H1 (cell line): Measurements from ENCODE around the gene ITGAV. TPM values are rescaled to one million over a fixed set of nuclear protein-coding genes. Genes with fewer than 3 reads are reported as not detected.

Experiments
- CTCF ChIA-PET: fragments of 300-600 bp; sonication (Branson Sonifier 250); formaldehyde crosslinking; loops from one replicate; lab custom pipeline; 2021; ENCODE audit not compliant: partially characterized antibody; lab: Charles Lee
- POLR2A ChIA-PET: fragments of 300-600 bp; sonication (Branson Sonifier 250); formaldehyde crosslinking; loops from one replicate; lab custom pipeline; 2021; ENCODE audit warnings: inconsistent platforms; ENCODE audit not compliant: partially characterized antibody; lab: Charles Lee
- DNase-seq, 2 experiments: peaks; one replicate each; pipeline versions ENCODE4 v3.0.0 to v3.0.0-alpha.2; 2010 to 2022; ENCODE audit warnings: low spot score in 2 of 2, low read depth in 1 of 2, mixed read lengths in 1 of 2
- FAIRE-seq: peaks from 2 replicates; lab custom pipeline; 2011; peaks lifted over from hg19 to GRCh38; lab: Jason Lieb, UNC
- H2AFZ ChIP-seq: 2 replicates; pipeline ENCODE4 v1.8.1; 2012; ENCODE audit warnings: low read length, inconsistent platforms
- H2AK5ac ChIP-seq: 2 replicates; pipeline ENCODE4 v1.6.1; 2013; ENCODE audit warnings: low read depth, low read length
- H2BK120ac ChIP-seq: replicated peaks from 2 replicates; pipeline ENCODE3; 2013; ENCODE audit warnings: low read depth, low read length, inconsistent platforms
- H2BK12ac ChIP-seq: 2 replicates; pipeline ENCODE4 v1.6.1; 2013; ENCODE audit warnings: low read depth, low read length
- H2BK15ac ChIP-seq: 2 replicates; pipeline ENCODE4 v1.6.1; 2013; ENCODE audit warnings: low read length
- H2BK20ac ChIP-seq: 2 replicates; pipeline ENCODE4 v1.6.1; 2013; ENCODE audit warnings: low read length
- H2BK5ac ChIP-seq: 2 replicates; pipeline ENCODE4 v1.6.1; 2013; ENCODE audit warnings: low read depth, low read length
- H3K14ac ChIP-seq: 2 replicates; pipeline ENCODE4 v1.6.1; 2013; ENCODE audit warnings: inconsistent platforms; ENCODE audit not compliant: insufficient read length
- H3K18ac ChIP-seq: 2 replicates; pipeline ENCODE4 v1.6.1; 2013; ENCODE audit warnings: low read length; ENCODE audit errors: extremely low read depth
- H3K23ac ChIP-seq: 2 replicates; pipeline ENCODE4 v1.6.1; 2013; ENCODE audit warnings: inconsistent platforms; ENCODE audit not compliant: insufficient read length
- H3K23me2 ChIP-seq: 2 replicates; pipeline ENCODE4 v1.6.1; 2013; ENCODE audit warnings: low read depth, low read length
- H3K27ac ChIP-seq: 2 replicates; pipeline ENCODE4 v1.6.1; 2011; ENCODE audit warnings: low read depth, low read length, inconsistent platforms
- H3K27me3 ChIP-seq, 4 experiments: replicated peaks in 1 of 4; 1 replicate in 1 of 4; 2 replicates in 3 of 4; pipeline versions ENCODE4 v1.6.1 to v1.8.1; 2011 to 2013; ENCODE audit warnings: low read length in 3 of 4, mild to moderate bottlenecking in 3 of 4, inconsistent platforms in 2 of 4, mixed read lengths in 2 of 4, moderate library complexity in 1 of 4; ENCODE audit not compliant: control insufficient read depth in 3 of 4, insufficient read depth in 3 of 4; ENCODE audit errors: extremely low read depth in 1 of 4
- H3K36me3 ChIP-seq, 4 experiments: 2 replicates each; pipeline versions ENCODE4 v1.6.1 to v1.8.1; 2011 to 2013; ENCODE audit warnings: mild to moderate bottlenecking in 4 of 4, low read length in 3 of 4, moderate library complexity in 2 of 4, control low read depth in 1 of 4, inconsistent platforms in 1 of 4; ENCODE audit not compliant: insufficient read depth in 4 of 4, control insufficient read depth in 2 of 4
- H3K4ac ChIP-seq: replicated peaks from 2 replicates; pipeline ENCODE3; 2013; ENCODE audit warnings: low read length, low read depth, mixed read lengths, inconsistent platforms; ENCODE audit not compliant: insufficient read length
- H3K4me1 ChIP-seq, 4 experiments: replicated peaks in 1 of 4; 1 replicate in 1 of 4; 2 replicates in 3 of 4; pipeline versions ENCODE4 v1.6.1 to v1.8.1; 2011 to 2013; ENCODE audit warnings: low read length in 3 of 4, inconsistent platforms in 2 of 4, mixed read lengths in 1 of 4; ENCODE audit not compliant: insufficient read depth in 4 of 4, control insufficient read depth in 3 of 4
- H3K4me2 ChIP-seq, 2 experiments: 2 replicates each; pipeline versions ENCODE4 v1.6.1 to v1.8.1; 2011 to 2013; ENCODE audit warnings: low read depth in 2 of 2, low read length in 2 of 2, control low read depth in 1 of 2, inconsistent platforms in 1 of 2, mild to moderate bottlenecking in 1 of 2; ENCODE audit not compliant: insufficient read depth in 1 of 2
- H3K4me3 ChIP-seq, 4 experiments: fragments of 200-600, 300-600 bp in 1 of 4; sonication (generic), shearing (Covaris generic), sonication (Bioruptor Twin) in 1 of 4; 2 replicates each; pipeline versions ENCODE4 v1.5.1 to v1.8.1; 2011 to 2016; ENCODE audit warnings: low read length in 4 of 4, low read depth in 3 of 4, control low read depth in 2 of 4, inconsistent platforms in 2 of 4, mild to moderate bottlenecking in 2 of 4, mixed read lengths in 1 of 4, moderate library complexity in 1 of 4; ENCODE audit not compliant: insufficient read depth in 2 of 4; ENCODE audit errors: extremely low read depth in 1 of 4
- H3K56ac ChIP-seq: replicated peaks from 2 replicates; pipeline ENCODE3; 2013; ENCODE audit warnings: low read depth, mild to moderate bottlenecking, mixed read lengths, low read length, inconsistent platforms; ENCODE audit not compliant: insufficient read length
- H3K79me1 ChIP-seq: 2 replicates; pipeline ENCODE4 v1.6.1; 2013; ENCODE audit warnings: low read depth, low read length, control low read depth
- H3K79me2 ChIP-seq, 2 experiments: 2 replicates each; pipeline versions ENCODE4 v1.6.1 to v1.8.1; 2012 to 2013; ENCODE audit warnings: low read length in 2 of 2, mild to moderate bottlenecking in 2 of 2, inconsistent platforms in 1 of 2; ENCODE audit not compliant: insufficient read depth in 2 of 2, control insufficient read depth in 1 of 2
- H3K9ac ChIP-seq, 4 experiments: replicated peaks in 1 of 4; 1 replicate in 1 of 4; 2 replicates in 3 of 4; pipeline versions ENCODE4 v1.6.1 to v1.8.1; 2011 to 2013; ENCODE audit warnings: low read depth in 3 of 4, low read length in 3 of 4, control low read depth in 2 of 4, mild to moderate bottlenecking in 2 of 4, moderate library complexity in 2 of 4, inconsistent platforms in 1 of 4; ENCODE audit errors: extremely low read depth in 1 of 4
- H3K9me3 ChIP-seq, 2 experiments: 2 replicates each; pipeline versions ENCODE4 v1.6.1 to v1.8.1; 2012 to 2013; ENCODE audit warnings: mild to moderate bottlenecking in 2 of 2, moderate library complexity in 2 of 2, control low read depth in 1 of 2, inconsistent platforms in 1 of 2, low read depth in 1 of 2, low read length in 1 of 2, mixed read lengths in 1 of 2; ENCODE audit not compliant: insufficient read depth in 2 of 2
- H4K20me1 ChIP-seq, 2 experiments: replicated peaks in 1 of 2; 2 replicates each; pipeline versions ENCODE3 to v1.8.1; 2011 to 2013; ENCODE audit warnings: inconsistent platforms in 2 of 2, low read length in 2 of 2, mild to moderate bottlenecking in 1 of 2; ENCODE audit not compliant: insufficient read depth in 2 of 2, control insufficient read depth in 1 of 2
- H4K5ac ChIP-seq: 2 replicates; pipeline ENCODE4 v1.6.1; 2013; ENCODE audit warnings: low read length, low read depth, mixed read lengths, inconsistent platforms; ENCODE audit not compliant: insufficient read length
- H4K8ac ChIP-seq: 2 replicates; pipeline ENCODE4 v1.8.0; 2013; ENCODE audit warnings: mild to moderate bottlenecking, moderate library complexity, low read length, inconsistent platforms; ENCODE audit not compliant: insufficient read depth; ENCODE audit errors: extremely low read depth
- H4K91ac ChIP-seq: replicated peaks from 2 replicates; pipeline ENCODE3; 2013; ENCODE audit warnings: low read length, mixed read lengths, inconsistent platforms; ENCODE audit not compliant: insufficient read length
- BCL11A ChIP-seq, 2 experiments: IDR thresholded peaks; one replicate each; pipeline ENCODE4 v1.6.1; 2011; ENCODE audit warnings: low read depth in 2 of 2, low read length in 2 of 2, mild to moderate bottlenecking in 2 of 2
- GTF2F1 ChIP-seq: IDR thresholded peaks from 2 replicates; pipeline ENCODE4 v1.6.1; 2012; ENCODE audit warnings: low read depth, low read length, improper control_type of control experiment, borderline replicate concordance
- SP4 ChIP-seq: IDR thresholded peaks from 2 replicates; pipeline ENCODE4 v1.6.1; 2012; ENCODE audit warnings: low read length, inconsistent platforms
- SRF ChIP-seq: IDR thresholded peaks from 2 replicates; pipeline ENCODE4 v1.6.1; 2011; ENCODE audit warnings: mild to moderate bottlenecking, low read depth, low read length, moderate library complexity
- SUZ12 ChIP-seq: fragments of 200-600 bp; sonication (generic); IDR thresholded peaks from 2 replicates; pipeline ENCODE4 v1.6.1; 2012; ENCODE audit warnings: mild to moderate bottlenecking, inconsistent platforms, low read length, moderate library complexity, mixed read lengths
- TAF1 ChIP-seq: IDR thresholded peaks from 2 replicates; pipeline ENCODE4 v1.6.1; 2011; ENCODE audit warnings: mild to moderate bottlenecking, low read depth, low read length
- TBP ChIP-seq: IDR thresholded peaks from 2 replicates; pipeline ENCODE4 v1.6.1; 2011; ENCODE audit warnings: low read depth, low read length, improper control_type of control experiment
- USF2 ChIP-seq: IDR thresholded peaks from 2 replicates; pipeline ENCODE4 v1.6.1; 2011; ENCODE audit warnings: low read length, improper control_type of control experiment
- ZNF274 ChIP-seq: IDR thresholded peaks from 2 replicates; pipeline ENCODE4 v1.7.0; 2012; ENCODE audit warnings: low read length, borderline replicate concordance; ENCODE audit errors: extremely low read depth
- WGBS, 2 experiments: shearing (Covaris generic) in 1 of 2; methylation state at CpG; one replicate each; pipeline versions ENCODE4 v1.1.6 to v1.1.7; 2013 to 2015; ENCODE audit warnings: low lambda C conversion rate in 2 of 2, mixed read lengths in 2 of 2, inconsistent platforms in 1 of 2, low coverage in 1 of 2, missing lambda C conversion rate in 1 of 2; ENCODE audit not compliant: insufficient replicate concordance in 2 of 2, insufficient coverage in 1 of 2, insufficient read length in 1 of 2; ENCODE audit errors: extremely low coverage in 1 of 2, missing lambda C conversion rate in 1 of 2; 5-methylcytosine and 5-hydroxymethylcytosine counted together
- polyA plus RNA-seq, 7 experiments: library from polyadenylated mRNA; depleted of rRNA in 3 of 7; stranded (reverse) in 5 of 7; unstranded in 2 of 7; fragments of >200 nt in 5 of 7; fragments of 200-250 nt in 2 of 7; gene quantifications; 1 replicate in 5 of 7; 2 replicates in 1 of 7; 4 replicates in 1 of 7; pipeline versions ENCODE4 v1.2.1 to v1.2.3, GENCODE V29; 2011 to 2013; ENCODE audit warnings: missing spikeins in 2 of 7, mixed read lengths in 2 of 7
- total RNA-seq: library from RNA; stranded (reverse); fragmentation: NEBNext Ultra II Directional; extraction: Animal tissue kit (Norgen Biotek cat#: 25700); gene quantifications from 2 replicates; pipeline ENCODE4 v1.2.1, GENCODE V29; 2021

The ITGAV gene
- total and polyA plus RNA-seq, 2 of the 8 experiments (the other 6 are each of a cell fraction or from before 2014, with no cell fraction given) = 11.7 to 42.4 TPM

GRCh38 chr2:186709529-186710450, 119.9 kb downstream of the ITGAV start:
- no peak overlapping the region for H2AFZ ChIP-seq
- H3K23me2 ChIP-seq = no peaks in the 10 kb centered on the region
- H3K9me3 ChIP-seq = peaks cover 0 to 4% of the 10 kb centered on the region in 2 experiments; a peak in 1 of 4 replicates
- no peak overlapping the region for H2BK15ac ChIP-seq
- peaks cover 0 to 2% of the 10 kb centered on the region in 2 experiments for H4K20me1 ChIP-seq
- H2BK5ac ChIP-seq = no peak overlapping the region
- no peak overlapping the region for H2BK12ac ChIP-seq
- no peak overlapping the region for H4K8ac ChIP-seq
- no peak overlapping the region for H2BK20ac ChIP-seq
- H3K79me1 ChIP-seq = no peaks in the 10 kb centered on the region
- H3K4ac ChIP-seq = no peak overlapping the region
- DNase-seq (no peak), FAIRE-seq (no peak)
- CTCF ChIA-PET = interaction anchor here (0.9 to 1.2 kb wide), 3 partner anchors 16 to 120 kb away, joined by 3 to 4 read pairs (median 3); no protein-coding TSS in a partner anchor
- no peak overlapping the region for H3K14ac ChIP-seq
- H4K5ac ChIP-seq = no peak overlapping the region
- H3K56ac ChIP-seq = no peak overlapping the region
- H3K4me2 ChIP-seq = no peak overlapping the region
- 88% methylated on average over 6 of the region's 6 CpGs; no CpG with 5 or more reads in 1 of the 2 experiments for WGBS, 2 experiments
- H3K27me3 ChIP-seq = no peaks in the 10 kb centered on the region
- H3K27ac ChIP-seq = no peak overlapping the region
- peaks cover 0 to 7% of the 10 kb centered on the region in 2 experiments; a peak in 1 of 4 replicates for H3K79me2 ChIP-seq
- no peaks in the 10 kb centered on the region; a peak in 1 of 8 replicates for H3K36me3 ChIP-seq
- H3K23ac ChIP-seq = no peak overlapping the region
- no peak overlapping the region for H3K9ac ChIP-seq
- H2AK5ac ChIP-seq = no peak overlapping the region
- no peak overlapping the region for H2BK120ac ChIP-seq
- H3K4me1 ChIP-seq = peaks cover 0 to 7% (median 1%) of the 10 kb centered on the region in 4 experiments; a peak in 2 of 7 replicates
- no peak overlapping the region for H3K18ac ChIP-seq
- no peak overlapping the region for H4K91ac ChIP-seq
- no peak overlapping the region for H3K4me3 ChIP-seq
- POLR2A ChIA-PET = interaction anchor here (1.0 kb wide), 1 partner anchor 15 kb away, joined by 3 read pairs; no protein-coding TSS in a partner anchor
- TF ChIP-seq GTF2F1 = no peak
- TF ChIP-seq SRF = no peak
- no peak for TF ChIP-seq USF2
- no peak for TF ChIP-seq BCL11A (IDR thresholded peaks at IDR 0.05; ENCODE audit: low read depth in 2 of 2, low read length in 2 of 2)
- TF ChIP-seq ZNF274 = no peak
- TF ChIP-seq SUZ12 = no peak
- no peak for TF ChIP-seq TBP
- no peak for TF ChIP-seq TAF1
- no peak for TF ChIP-seq SP4
